H9 (cell line): ENCODE data around the gene DPP7. TPM values are rescaled to one million over a fixed set of nuclear protein-coding genes. Genes with fewer than 3 reads are reported as not detected.
A peak's percentile ranks its signal among the peaks of the same experiment; 100 is the strongest.

ENCODE experiments used
- DNase-seq: peaks from one replicate; pipeline ENCODE4 v3.0.0-alpha.2; 2017
- H2AFZ ChIP-seq: one replicate; pipeline ENCODE4 v1.6.1; 2013; ENCODE audit warnings: mild to moderate bottlenecking, low read length, control low read depth, moderate library complexity
- H2AK5ac ChIP-seq: 2 replicates; pipeline ENCODE4 v1.6.1; 2013; ENCODE audit warnings: low read length, control low read depth, mixed read lengths; ENCODE audit not compliant: insufficient read length
- H2BK120ac ChIP-seq: one replicate; pipeline ENCODE4 v1.6.1; 2013; ENCODE audit warnings: low read depth, mild to moderate bottlenecking, low read length, control low read depth, inconsistent platforms; ENCODE audit not compliant: poor library complexity, severe bottlenecking
- H2BK12ac ChIP-seq: 2 replicates; pipeline ENCODE4 v1.6.1; 2013; ENCODE audit warnings: low read length, control low read depth, mixed read lengths, low read depth; ENCODE audit not compliant: insufficient read length
- H2BK15ac ChIP-seq: 2 replicates; pipeline ENCODE4 v1.6.1; 2013; ENCODE audit warnings: low read depth, low read length, control low read depth
- H2BK20ac ChIP-seq: one replicate; pipeline ENCODE4 v1.6.1; 2013; ENCODE audit warnings: low read depth, mild to moderate bottlenecking, low read length, control low read depth, inconsistent platforms; ENCODE audit not compliant: poor library complexity, severe bottlenecking
- H2BK5ac ChIP-seq: 2 replicates; pipeline ENCODE4 v1.6.1; 2013; ENCODE audit warnings: low read length, control low read depth, mixed read lengths; ENCODE audit not compliant: insufficient read length
- H3K14ac ChIP-seq: 2 replicates; pipeline ENCODE4 v1.6.1; 2013; ENCODE audit warnings: low read length, control low read depth; ENCODE audit not compliant: insufficient read depth
- H3K18ac ChIP-seq: 2 replicates; pipeline ENCODE4 v1.6.1; 2013; ENCODE audit warnings: low read depth, mild to moderate bottlenecking, mixed read lengths, low read length, control low read depth; ENCODE audit not compliant: insufficient read length
- H3K23ac ChIP-seq: 2 replicates; pipeline ENCODE4 v1.6.1; 2013; ENCODE audit warnings: low read length, control low read depth, mixed read lengths, low read depth; ENCODE audit not compliant: insufficient read length
- H3K23me2 ChIP-seq: 2 replicates; pipeline ENCODE4 v1.6.1; 2013; ENCODE audit warnings: low read depth, mild to moderate bottlenecking, mixed read lengths, low read length, control low read depth; ENCODE audit not compliant: insufficient read length, poor library complexity, severe bottlenecking
- H3K27ac ChIP-seq: 2 replicates; pipeline ENCODE4 v1.5.1; 2013; ENCODE audit warnings: low read length, control low read depth, mixed read lengths, low read depth; ENCODE audit not compliant: insufficient read length
- H3K27me3 ChIP-seq: 2 replicates; pipeline ENCODE4 v1.6.1; 2013; ENCODE audit warnings: low read length, control low read depth, inconsistent platforms; ENCODE audit not compliant: insufficient read depth
- H3K4ac ChIP-seq: 2 replicates; pipeline ENCODE4 v1.6.1; 2013; ENCODE audit warnings: low read depth, mild to moderate bottlenecking, control low read depth, inconsistent platforms, low read length, moderate library complexity
- H3K4me1 ChIP-seq: 2 replicates; pipeline ENCODE4 v1.6.1; 2013; ENCODE audit warnings: low read length, control low read depth, inconsistent platforms; ENCODE audit not compliant: insufficient read depth
- H3K4me2 ChIP-seq: 2 replicates; pipeline ENCODE4 v1.6.1; 2013; ENCODE audit warnings: low read length, control low read depth, mixed read lengths; ENCODE audit not compliant: insufficient read length, insufficient read depth
- H3K56ac ChIP-seq: 2 replicates; pipeline ENCODE4 v1.6.1; 2013; ENCODE audit warnings: low read depth, mild to moderate bottlenecking, mixed read lengths, low read length, control low read depth; ENCODE audit not compliant: insufficient read length
- H3K79me1 ChIP-seq: 2 replicates; pipeline ENCODE4 v1.6.1; 2013; ENCODE audit warnings: low read depth, mild to moderate bottlenecking, moderate library complexity, low read length, control low read depth, inconsistent platforms; ENCODE audit not compliant: insufficient read depth, poor library complexity, severe bottlenecking
- H3K79me2 ChIP-seq: 2 replicates; pipeline ENCODE4 v1.6.1; 2013; ENCODE audit warnings: low read length, control low read depth, inconsistent platforms; ENCODE audit not compliant: insufficient read depth
- H3K9ac ChIP-seq: 2 replicates; pipeline ENCODE4 v1.6.1; 2013; ENCODE audit warnings: low read length, control low read depth, mixed read lengths; ENCODE audit not compliant: insufficient read length; ENCODE audit errors: extremely low read depth
- H3K9me3 ChIP-seq: one replicate; pipeline ENCODE4 v1.6.1; 2013; ENCODE audit warnings: low read depth, low read length, inconsistent platforms; ENCODE audit not compliant: control insufficient read depth
- H3T11ph ChIP-seq: one replicate; pipeline ENCODE4 v1.6.1; 2013; ENCODE audit warnings: mild to moderate bottlenecking, low read length, control low read depth, inconsistent platforms
- H4K20me1 ChIP-seq: one replicate; pipeline ENCODE4 v1.6.1; 2013; ENCODE audit not compliant: control insufficient read depth, insufficient read length, insufficient read depth
- H4K5ac ChIP-seq: 2 replicates; pipeline ENCODE4 v1.6.1; 2013; ENCODE audit warnings: low read depth, mild to moderate bottlenecking, mixed read lengths, low read length, control low read depth; ENCODE audit not compliant: insufficient read length
- H4K8ac ChIP-seq: replicated peaks from 2 replicates; pipeline ENCODE4 v1.6.1; 2013; ENCODE audit warnings: low read length, control low read depth, mixed read lengths, low read depth; ENCODE audit not compliant: insufficient read length
- H4K91ac ChIP-seq: 2 replicates; pipeline ENCODE4 v1.6.1; 2013; ENCODE audit warnings: low read depth, mild to moderate bottlenecking, moderate library complexity, mixed read lengths, low read length, control low read depth; ENCODE audit not compliant: insufficient read length
- H3K27ac Mint-ChIP-seq, 3 experiments: 2 replicates in 2 of 3; 3 replicates in 1 of 3; pipeline ENCODE4 v1.8.0; 2020 to 2021; ENCODE audit warnings: mixed read lengths in 3 of 3, mild to moderate bottlenecking in 1 of 3, moderate library complexity in 1 of 3
- H3K27me3 Mint-ChIP-seq: 2 replicates; pipeline ENCODE4 v1.8.0; 2021; ENCODE audit warnings: low read depth, mild to moderate bottlenecking, moderate library complexity, mixed read lengths
- H3K36me3 Mint-ChIP-seq, 3 experiments: 2 replicates in 2 of 3; 3 replicates in 1 of 3; pipeline ENCODE4 v1.8.0; 2020 to 2021; ENCODE audit warnings: low read depth in 3 of 3, mixed read lengths in 3 of 3; ENCODE audit not compliant: insufficient read depth in 1 of 3
- H3K4me1 Mint-ChIP-seq, 2 experiments: 2 replicates each; pipeline ENCODE4 v1.8.0; 2020; ENCODE audit warnings: mixed read lengths in 2 of 2
- H3K4me3 Mint-ChIP-seq, 2 experiments: 2 replicates in 1 of 2; 3 replicates in 1 of 2; pipeline ENCODE4 v1.8.0; 2020 to 2021; ENCODE audit warnings: mild to moderate bottlenecking in 2 of 2, mixed read lengths in 2 of 2, moderate library complexity in 1 of 2
- H3K9me3 Mint-ChIP-seq, 2 experiments: 2 replicates in 1 of 2; 3 replicates in 1 of 2; pipeline ENCODE4 v1.8.0; 2020; ENCODE audit warnings: mild to moderate bottlenecking in 2 of 2, mixed read lengths in 2 of 2, moderate library complexity in 1 of 2
- WGBS: extraction: QIAGEN DNeasy Blood & Tissue Kit; methylation state at CpG from one replicate; pipeline ENCODE4 v1.1.7; 2013; ENCODE audit warnings: missing lambda C conversion rate, low lambda C conversion rate, mixed read lengths; ENCODE audit not compliant: insufficient read length; ENCODE audit errors: extremely low coverage; 5-methylcytosine and 5-hydroxymethylcytosine counted together
- total RNA-seq: library from RNA; stranded (reverse); gene quantifications from 2 replicates; pipeline ENCODE4 v1.2.1, GENCODE V29; 2021
- TF ChIP-seq, protein P1 (sequence below): fragments of 200-600 bp; sonication (generic); conservative IDR thresholded peaks from 3 replicates; pipeline ENCODE4 v1.8.0; 2021; ENCODE audit warnings: antibody characterized with exemption, mild to moderate bottlenecking

The DPP7 gene
- total RNA-seq, 1 experiment from 2014 or later = 29.4 TPM

DNA sequence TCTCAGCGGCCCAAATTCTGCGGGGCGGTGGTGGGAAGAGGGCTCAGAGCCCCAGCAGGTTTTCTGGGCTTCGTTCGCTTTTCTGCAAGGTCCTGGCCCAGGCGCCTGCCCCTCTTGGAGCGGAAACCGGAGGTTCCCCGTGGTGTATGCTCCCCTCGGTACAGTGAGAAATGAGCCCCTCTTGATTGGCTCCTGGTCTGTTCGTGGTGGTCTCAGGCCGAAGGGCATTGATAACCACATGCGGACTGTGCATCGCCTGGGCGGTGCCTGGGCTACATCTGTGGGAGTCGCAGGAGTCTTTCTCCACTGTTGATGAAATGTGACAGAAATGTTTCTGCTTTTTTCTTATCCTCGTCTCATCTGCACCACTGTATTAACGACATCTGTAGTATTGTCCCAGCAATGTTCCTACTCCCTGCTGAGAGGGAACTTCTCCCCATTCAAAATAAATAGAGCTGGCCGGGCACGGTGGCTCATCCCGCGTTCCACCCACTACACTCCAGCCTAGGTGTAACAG lies 27.1 kb downstream of the DPP7 start:
- Histone ChIP-seq H3K23me2 (peaks cover 12% of the 10 kb centered on the region), H3K4me1 (no peaks in the 10 kb centered on the region), H4K5ac (no peak overlapping the region), H3K4me2 (peak overlapping the region; percentile 79), H2AFZ (no peak overlapping the region), H2BK15ac (no peak overlapping the region; the same call in 1 of the 2 replicates), H3K18ac (peak overlapping the region; percentile 31), H2BK12ac (no peak overlapping the region), H2BK120ac (no peak overlapping the region), H3K56ac (no peak overlapping the region), H3K27ac (no peak overlapping the region), H2AK5ac (no peak overlapping the region), H3K14ac (no peak overlapping the region; the same call in 1 of the 2 replicates), H4K20me1 (no peaks in the 10 kb centered on the region), H4K8ac (no peak overlapping the region), H3K9ac (peak overlapping the region; percentile 29), H4K91ac (no peak overlapping the region), H3K27me3 (no peaks in the 10 kb centered on the region), H3K79me1 (no peaks in the 10 kb centered on the region), H3K23ac (no peak overlapping the region), H3K4ac (no peak overlapping the region), H2BK5ac (no peak overlapping the region), H2BK20ac (no peak overlapping the region), H3K9me3 (no peaks in the 10 kb centered on the region), H3K79me2 (no peaks in the 10 kb centered on the region), H3T11ph (no peak overlapping the region)
- Mint-ChIP-seq H3K36me3 (peaks cover 2 to 12% (median 4%) of the 10 kb centered on the region in 3 experiments; a peak in 5 of 7 replicates), H3K27me3 (peaks cover 6% of the 10 kb centered on the region), H3K27ac (peak overlapping the region in 2 of 3 experiments; percentile 14 to 77; a peak in 3 of 7 replicates), H3K9me3 (no peaks in the 10 kb centered on the region), H3K4me3 (peak overlapping the region; percentile 82 to 89), H3K4me1 (peaks cover 17 to 21% of the 10 kb centered on the region in 2 experiments)
- DNase-seq = no peak
- TF ChIP-seq, protein P1, sequence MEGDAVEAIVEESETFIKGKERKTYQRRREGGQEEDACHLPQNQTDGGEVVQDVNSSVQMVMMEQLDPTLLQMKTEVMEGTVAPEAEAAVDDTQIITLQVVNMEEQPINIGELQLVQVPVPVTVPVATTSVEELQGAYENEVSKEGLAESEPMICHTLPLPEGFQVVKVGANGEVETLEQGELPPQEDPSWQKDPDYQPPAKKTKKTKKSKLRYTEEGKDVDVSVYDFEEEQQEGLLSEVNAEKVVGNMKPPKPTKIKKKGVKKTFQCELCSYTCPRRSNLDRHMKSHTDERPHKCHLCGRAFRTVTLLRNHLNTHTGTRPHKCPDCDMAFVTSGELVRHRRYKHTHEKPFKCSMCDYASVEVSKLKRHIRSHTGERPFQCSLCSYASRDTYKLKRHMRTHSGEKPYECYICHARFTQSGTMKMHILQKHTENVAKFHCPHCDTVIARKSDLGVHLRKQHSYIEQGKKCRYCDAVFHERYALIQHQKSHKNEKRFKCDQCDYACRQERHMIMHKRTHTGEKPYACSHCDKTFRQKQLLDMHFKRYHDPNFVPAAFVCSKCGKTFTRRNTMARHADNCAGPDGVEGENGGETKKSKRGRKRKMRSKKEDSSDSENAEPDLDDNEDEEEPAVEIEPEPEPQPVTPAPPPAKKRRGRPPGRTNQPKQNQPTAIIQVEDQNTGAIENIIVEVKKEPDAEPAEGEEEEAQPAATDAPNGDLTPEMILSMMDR = no peak
- WGBS = no CpG with 5 or more reads among the region's 22 CpGs
